Measurements from ENCODE around the gene ARF3.

ARF3 gene

GRCh38 chr12:48956279-48957140, 777 bp downstream of the ARF3 start:
- peak; percentile 43 for FAIRE-seq
- no peak for DNase-seq (ENCODE audit: insufficient read length, low spot score)
- no peak for TF ChIP-seq PAX5 (IDR thresholded peaks at IDR 0.05; ENCODE audit: insufficient read depth, low read length, severe bottlenecking)
- no peak for TF ChIP-seq SPI1 (IDR thresholded peaks at IDR 0.05; ENCODE audit: low read depth, low read length)
- TF ChIP-seq POLR2AphosphoS5 (IDR thresholded peaks at IDR 0.05; ENCODE audit: low read depth, low read length): no peak

GRCh38 chr12:48954841-48955501, 2.3 kb downstream of the ARF3 start:
- DNase-seq (ENCODE audit: insufficient read length, low spot score) (no peak), FAIRE-seq (no peak)
- TF ChIP-seq SPI1 (IDR thresholded peaks at IDR 0.05; ENCODE audit: low read depth, low read length) (peak; percentile 69), POLR2A (IDR thresholded peaks at IDR 0.05; ENCODE audit: low read depth, low read length) (no peak)

- DNase-seq (ENCODE audit: insufficient read length, low spot score) (no peak), FAIRE-seq (no peak)
- no peak for TF ChIP-seq SPI1 (IDR thresholded peaks at IDR 0.05; ENCODE audit: low read depth, low read length)
- TF ChIP-seq PAX5 (IDR thresholded peaks at IDR 0.05; ENCODE audit: insufficient read depth, low read length, severe bottlenecking): no peak
- TF ChIP-seq TAF1 (IDR thresholded peaks at IDR 0.05; ENCODE audit: low read depth, low read length): no peak
- no peak for TF ChIP-seq POLR2AphosphoS5 (IDR thresholded peaks at IDR 0.05; ENCODE audit: low read depth, low read length)
- no peak for TF ChIP-seq POU2F2 (IDR thresholded peaks at IDR 0.05; ENCODE audit: low read depth, low read length)
- TF ChIP-seq POLR2A (IDR thresholded peaks at IDR 0.05; ENCODE audit: low read depth, low read length): no peak
These were observed 3.2 kb downstream of the ARF3 start for GRCh38 chr12:48954061-48954460.

DNA sequence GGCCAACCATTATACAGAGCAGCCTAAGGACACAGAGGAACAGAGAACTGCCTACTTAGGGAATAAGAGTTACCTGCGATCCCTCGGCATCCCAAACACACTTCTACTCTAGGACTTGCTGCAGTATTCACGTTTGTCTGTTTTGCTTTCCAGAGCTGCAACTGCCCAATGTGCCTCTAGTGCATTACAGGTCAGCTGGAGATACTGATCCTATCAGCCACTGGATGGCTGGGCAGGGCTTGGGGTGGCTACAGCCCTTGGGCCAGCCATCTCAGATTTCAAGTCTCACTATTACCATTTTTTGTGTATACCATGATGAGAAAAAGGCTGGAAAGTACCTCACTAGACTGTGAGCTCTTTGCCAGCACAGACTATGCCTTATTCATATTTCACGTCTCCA, 4.6 kb downstream of the ARF3 start:
- TF ChIP-seq POLR2A (IDR thresholded peaks at IDR 0.05; ENCODE audit: low read depth, low read length) (no peak), TAF1 (IDR thresholded peaks at IDR 0.05; ENCODE audit: low read depth, low read length) (no peak), POLR2AphosphoS5 (IDR thresholded peaks at IDR 0.05; ENCODE audit: low read depth, low read length) (no peak), POU2F2 (IDR thresholded peaks at IDR 0.05; ENCODE audit: low read depth, low read length) (no peak), PAX5 (IDR thresholded peaks at IDR 0.05; ENCODE audit: insufficient read depth, low read length, severe bottlenecking) (no peak), SPI1 (IDR thresholded peaks at IDR 0.05; ENCODE audit: low read depth, low read length) (no peak)
- FAIRE-seq (no peak), DNase-seq (ENCODE audit: insufficient read length, low spot score) (no peak)

GRCh38 chr12:48947727-48948126, 9.6 kb downstream of the ARF3 start:
- TF ChIP-seq POLR2AphosphoS5 (IDR thresholded peaks at IDR 0.05; ENCODE audit: low read depth, low read length): no peak
- TF ChIP-seq SPI1 (IDR thresholded peaks at IDR 0.05; ENCODE audit: low read depth, low read length): no peak
- TF ChIP-seq PAX5 (IDR thresholded peaks at IDR 0.05; ENCODE audit: insufficient read depth, low read length, severe bottlenecking): no peak
- no peak for TF ChIP-seq POU2F2 (IDR thresholded peaks at IDR 0.05; ENCODE audit: low read depth, low read length)
- TF ChIP-seq POLR2A (IDR thresholded peaks at IDR 0.05; ENCODE audit: low read depth, low read length): no peak
- TF ChIP-seq TAF1 (IDR thresholded peaks at IDR 0.05; ENCODE audit: low read depth, low read length): no peak
- no peak for DNase-seq (ENCODE audit: insufficient read length, low spot score)
- no peak for FAIRE-seq

GRCh38 chr12:48946943-48947342, 10.3 kb downstream of the ARF3 start:
- TF ChIP-seq PAX5 (IDR thresholded peaks at IDR 0.05; ENCODE audit: insufficient read depth, low read length, severe bottlenecking): no peak
- TF ChIP-seq SPI1 (IDR thresholded peaks at IDR 0.05; ENCODE audit: low read depth, low read length): no peak
- TF ChIP-seq TAF1 (IDR thresholded peaks at IDR 0.05; ENCODE audit: low read depth, low read length): no peak
- no peak for TF ChIP-seq POLR2A (IDR thresholded peaks at IDR 0.05; ENCODE audit: low read depth, low read length)
- TF ChIP-seq POLR2AphosphoS5 (IDR thresholded peaks at IDR 0.05; ENCODE audit: low read depth, low read length): no peak
- no peak for TF ChIP-seq POU2F2 (IDR thresholded peaks at IDR 0.05; ENCODE audit: low read depth, low read length)
- FAIRE-seq (no peak), DNase-seq (ENCODE audit: insufficient read length, low spot score) (no peak)

DNA sequence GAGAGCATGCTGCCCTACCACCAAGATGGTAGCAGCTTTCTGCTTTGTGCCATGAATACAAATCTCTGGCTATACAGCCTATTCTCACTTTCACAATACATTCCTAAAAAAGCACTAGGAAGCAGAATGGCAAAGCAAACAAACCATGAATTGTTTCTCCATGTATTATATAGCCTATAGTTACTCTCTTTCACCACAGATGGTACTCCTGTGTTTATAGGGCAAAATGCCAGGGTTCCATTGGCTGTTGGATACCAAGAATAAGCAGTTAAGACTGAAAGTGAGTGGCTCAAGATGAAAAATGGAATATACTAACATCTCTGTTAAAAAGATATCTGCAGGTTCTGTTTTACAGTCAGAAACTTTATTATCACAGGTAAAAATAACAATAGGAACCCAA, 11.1 kb downstream of the ARF3 start:
- FAIRE-seq: no peak
- TF ChIP-seq TAF1 (IDR thresholded peaks at IDR 0.05; ENCODE audit: low read depth, low read length) (no peak), PAX5 (IDR thresholded peaks at IDR 0.05; ENCODE audit: insufficient read depth, low read length, severe bottlenecking) (no peak), POLR2AphosphoS5 (IDR thresholded peaks at IDR 0.05; ENCODE audit: low read depth, low read length) (no peak), POU2F2 (IDR thresholded peaks at IDR 0.05; ENCODE audit: low read depth, low read length) (no peak), SPI1 (IDR thresholded peaks at IDR 0.05; ENCODE audit: low read depth, low read length) (no peak), POLR2A (IDR thresholded peaks at IDR 0.05; ENCODE audit: low read depth, low read length) (no peak)
- no peak for DNase-seq (ENCODE audit: insufficient read length, low spot score)

GRCh38 chr12:48943221-48943620, 14.1 kb downstream of the ARF3 start:
- DNase-seq (ENCODE audit: insufficient read length, low spot score) (no peak), FAIRE-seq (no peak)
- TF ChIP-seq PAX5 (IDR thresholded peaks at IDR 0.05; ENCODE audit: insufficient read depth, low read length, severe bottlenecking): no peak

DNA sequence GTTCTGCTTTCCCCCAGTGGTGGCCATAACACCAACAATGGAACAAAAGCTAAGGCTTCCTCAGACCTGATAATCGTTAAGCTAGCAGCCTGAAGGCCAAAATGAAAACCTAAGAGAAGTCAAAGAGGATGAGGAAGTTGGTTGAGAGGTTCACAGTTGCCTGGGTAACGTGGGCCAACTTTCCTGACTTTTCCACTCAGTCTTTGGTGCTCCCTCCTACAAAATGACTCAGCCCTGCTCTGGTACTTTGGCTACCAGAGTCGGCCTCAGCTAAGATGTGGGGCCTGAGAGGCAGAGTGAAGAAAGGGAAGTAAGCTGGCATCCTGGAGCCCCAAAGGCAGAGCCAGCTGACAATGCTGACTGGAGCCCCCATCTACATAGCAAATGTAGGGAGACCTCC, 17.1 kb downstream of the ARF3 start:
- FAIRE-seq: no peak
- DNase-seq (ENCODE audit: insufficient read length, low spot score): no peak
- TF ChIP-seq PAX5 (IDR thresholded peaks at IDR 0.05; ENCODE audit: insufficient read depth, low read length, severe bottlenecking): no peak
- no peak for TF ChIP-seq POU2F2 (IDR thresholded peaks at IDR 0.05; ENCODE audit: low read depth, low read length)
- TF ChIP-seq POLR2A (IDR thresholded peaks at IDR 0.05; ENCODE audit: low read depth, low read length): no peak
- TF ChIP-seq SPI1 (IDR thresholded peaks at IDR 0.05; ENCODE audit: low read depth, low read length): no peak

- no peak for FAIRE-seq
These were observed 18.5 kb downstream of the ARF3 start for GRCh38 chr12:48938805-48939204.

More at GRCh38 chr12:48938805-48939204, 18.5 kb downstream of the ARF3 start:
- DNase-seq (ENCODE audit: insufficient read length, low spot score): no peak
- TF ChIP-seq POLR2AphosphoS5 (IDR thresholded peaks at IDR 0.05; ENCODE audit: low read depth, low read length) (no peak), PAX5 (IDR thresholded peaks at IDR 0.05; ENCODE audit: insufficient read depth, low read length, severe bottlenecking) (no peak), POLR2A (IDR thresholded peaks at IDR 0.05; ENCODE audit: low read depth, low read length) (no peak), POU2F2 (IDR thresholded peaks at IDR 0.05; ENCODE audit: low read depth, low read length) (no peak), SPI1 (IDR thresholded peaks at IDR 0.05; ENCODE audit: low read depth, low read length) (peak; percentile 71)
